GM10847 (cell line): ENCODE data around the gene TTF2.

Experiments used
- POLR2A ChIP-seq: IDR thresholded peaks from 2 replicates; pipeline ENCODE4 v1.6.1; 2011; ENCODE audit not compliant: insufficient read length; ENCODE audit errors: extremely low read depth

Gene TTF2

DNA sequence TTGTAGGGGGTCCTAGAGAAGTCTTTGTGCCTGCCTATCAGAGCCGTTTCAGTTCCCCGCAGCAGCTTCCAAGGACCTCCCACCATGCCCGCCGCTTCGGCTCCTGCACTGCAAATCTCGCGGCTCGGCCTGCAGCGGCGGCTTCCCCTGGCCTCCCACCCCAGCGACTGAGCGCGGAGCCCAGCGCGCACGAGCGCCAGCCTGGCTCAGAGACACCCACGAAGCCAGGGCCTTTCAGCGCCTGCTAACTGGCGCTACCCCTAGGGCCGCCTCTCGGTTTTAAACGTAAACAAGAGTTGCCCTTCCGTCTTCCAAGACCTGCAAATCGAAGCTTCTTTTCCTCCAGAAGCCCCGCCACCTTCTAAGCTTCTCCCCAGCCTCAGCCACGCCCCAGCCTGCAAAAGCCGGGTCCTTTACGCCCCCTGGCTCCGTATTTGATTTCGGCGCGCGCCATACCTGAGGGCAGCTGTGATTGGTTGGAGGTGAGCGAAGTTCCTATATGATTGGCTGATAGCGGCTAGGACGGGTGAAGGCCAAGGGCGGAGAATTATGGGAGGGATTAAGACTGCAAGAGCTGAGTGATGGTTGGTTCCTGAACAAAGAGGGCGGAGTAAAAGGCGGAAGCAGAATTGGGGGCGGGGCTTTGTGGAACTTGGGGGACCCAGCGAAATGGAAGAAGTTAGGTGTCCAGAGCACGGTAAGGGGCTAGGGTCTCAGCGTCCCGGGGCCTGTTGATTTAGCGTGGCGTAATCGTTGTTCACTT is at the start of gene TTF2:
TSS of gene TTF2 (plus strand) at position 649 of the 763 bp plus-strand sequence. CDS start at position 670, 21 bp downstream.
- peak; percentile 45 for TF ChIP-seq POLR2A

DNA sequence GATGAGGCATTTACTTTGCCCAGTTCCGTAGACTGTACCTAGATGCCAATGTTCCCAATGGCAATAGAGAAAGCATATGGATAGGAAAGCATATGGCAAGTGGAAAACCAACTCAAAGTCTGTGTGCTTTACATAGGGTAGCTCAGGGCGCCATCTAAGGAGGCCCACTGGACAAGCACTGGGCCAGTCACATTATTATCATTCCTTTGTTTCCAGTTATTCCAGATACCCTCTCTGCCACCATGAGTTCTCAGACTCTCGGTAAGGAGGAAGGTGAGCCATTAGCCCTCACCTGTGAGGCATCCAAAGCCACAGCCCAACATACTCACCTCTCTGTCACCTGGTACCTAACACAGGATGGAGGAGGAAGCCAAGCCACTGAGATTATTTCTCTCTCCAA is 48.8 kb upstream of the TTF2 start:
- no peak for TF ChIP-seq POLR2A

DNA sequence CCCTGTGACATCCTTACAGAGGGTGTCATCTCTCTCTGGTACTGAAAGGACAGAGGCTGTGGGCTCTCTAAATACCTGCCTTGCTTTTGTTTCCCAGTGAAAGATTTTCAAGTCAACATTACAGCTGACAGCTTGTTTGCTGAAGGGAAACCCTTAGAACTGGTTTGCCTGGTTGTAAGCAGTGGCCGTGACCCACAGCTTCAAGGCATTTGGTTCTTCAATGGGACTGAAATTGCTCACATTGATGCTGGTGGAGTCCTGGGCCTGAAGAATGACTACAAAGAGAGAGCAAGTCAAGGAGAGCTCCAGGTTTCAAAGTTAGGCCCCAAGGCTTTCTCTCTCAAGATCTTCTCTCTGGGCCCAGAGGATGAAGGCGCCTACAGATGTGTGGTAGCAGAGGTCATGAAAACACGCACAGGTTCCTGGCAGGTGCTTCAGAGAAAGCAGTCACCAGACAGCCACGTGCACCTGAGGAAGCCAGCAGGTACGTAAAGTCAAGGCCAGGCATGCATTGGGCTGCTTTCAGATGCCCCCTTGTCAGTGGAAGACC is 46.7 kb upstream of the TTF2 start:
- TF ChIP-seq POLR2A: no peak

DNA sequence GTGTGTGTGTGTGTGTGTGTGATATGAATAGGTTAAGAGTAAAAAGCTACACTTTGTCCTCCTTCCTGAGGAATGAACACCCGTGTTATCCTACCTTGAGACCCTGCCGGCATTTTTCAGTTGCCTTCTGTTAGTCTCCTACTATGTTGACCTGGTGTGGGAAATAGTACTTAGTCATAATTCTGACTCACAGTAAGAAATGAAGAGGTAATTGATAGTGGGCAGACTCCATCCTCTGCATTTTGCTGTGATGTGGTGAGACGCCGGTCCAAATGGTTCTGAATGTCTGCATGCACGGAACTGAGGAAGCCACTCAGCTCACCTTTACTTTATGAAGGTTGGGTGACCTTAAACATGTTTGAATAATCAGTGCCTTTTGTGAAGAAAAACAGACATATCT is 45.9 kb upstream of the TTF2 start:
- TF ChIP-seq POLR2A: no peak

DNA sequence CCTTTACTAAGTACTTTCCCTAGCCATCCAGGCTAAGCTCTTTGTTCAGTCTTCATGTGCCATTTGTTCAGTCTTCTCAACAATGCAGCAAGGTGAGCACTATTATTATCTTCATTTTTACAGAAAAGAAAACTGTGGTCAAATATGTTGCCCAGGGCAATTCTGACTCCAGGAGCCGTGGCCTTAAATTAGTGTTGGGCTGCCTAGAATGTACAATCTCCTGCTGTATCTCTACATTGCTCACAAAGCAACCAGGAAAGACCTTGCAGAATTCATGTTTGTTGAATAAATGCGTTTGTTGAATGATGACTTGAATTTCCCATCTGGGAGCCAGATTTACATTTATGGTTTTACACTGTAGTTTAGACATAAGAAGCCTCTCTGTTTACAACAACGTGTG is 44.4 kb upstream of the TTF2 start:
- TF ChIP-seq POLR2A: no peak

DNA sequence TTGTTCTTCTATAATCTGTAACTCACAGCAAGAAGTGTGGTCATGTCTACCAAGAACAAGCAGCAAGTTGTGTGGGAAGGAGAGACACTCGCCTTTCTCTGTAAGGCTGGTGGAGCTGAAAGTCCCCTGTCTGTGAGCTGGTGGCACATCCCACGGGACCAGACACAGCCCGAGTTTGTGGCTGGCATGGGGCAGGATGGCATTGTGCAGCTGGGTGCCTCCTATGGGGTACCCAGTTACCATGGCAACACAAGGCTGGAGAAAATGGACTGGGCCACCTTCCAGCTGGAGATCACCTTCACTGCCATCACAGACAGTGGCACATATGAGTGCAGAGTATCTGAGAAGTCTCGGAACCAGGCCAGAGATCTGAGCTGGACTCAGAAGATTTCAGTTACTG is 43.1 kb upstream of the TTF2 start:
- no peak for TF ChIP-seq POLR2A

DNA sequence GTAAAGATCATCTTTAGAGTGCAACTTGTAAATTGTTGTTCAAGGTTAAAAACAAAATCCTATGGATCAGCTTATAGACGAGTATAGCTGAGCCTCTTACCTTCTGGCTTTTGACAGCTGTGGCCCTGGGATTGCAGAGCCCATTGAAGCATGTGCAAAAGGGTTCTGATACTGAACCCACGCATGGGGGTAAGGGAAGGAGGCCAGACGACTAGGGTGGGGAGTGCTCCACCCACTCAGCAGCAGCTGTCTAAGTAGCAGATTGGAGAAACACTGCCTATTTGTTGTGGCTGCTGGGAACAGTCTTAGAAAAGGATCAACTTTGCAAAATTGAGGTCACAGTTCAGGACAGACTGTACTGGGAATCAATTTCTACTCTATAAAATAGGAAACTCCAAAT is 42.5 kb upstream of the TTF2 start:
- no peak for TF ChIP-seq POLR2A

DNA sequence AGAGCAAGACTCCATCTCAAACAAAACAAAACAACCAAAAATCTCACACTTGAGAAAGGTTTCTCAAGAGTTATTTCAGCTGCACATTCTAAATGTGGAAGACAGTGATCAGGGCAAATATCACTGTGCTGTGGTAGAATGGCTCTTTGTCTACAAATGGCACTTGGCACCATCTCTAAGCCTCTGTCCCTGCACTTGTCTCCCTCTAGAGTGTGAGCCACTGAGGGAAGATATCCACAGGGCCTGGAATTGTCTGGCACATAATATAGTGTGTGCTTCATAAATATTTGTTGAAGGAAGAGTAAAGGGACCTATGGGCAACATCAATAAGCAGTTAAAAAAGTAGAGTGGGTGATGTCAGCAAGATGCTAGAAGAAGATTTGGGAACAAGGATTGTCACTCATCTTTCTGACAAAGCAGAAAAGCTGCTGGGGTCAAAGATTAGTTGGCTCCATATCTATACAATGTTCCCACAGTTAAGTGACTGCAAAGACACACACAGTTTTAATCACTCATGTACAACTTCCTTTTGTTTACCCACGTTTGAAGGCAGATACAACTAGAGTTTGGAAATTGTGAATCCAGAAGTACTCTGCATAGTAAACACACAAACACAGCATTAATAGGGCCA is 39.5 kb upstream of the TTF2 start:
- no peak for TF ChIP-seq POLR2A

DNA sequence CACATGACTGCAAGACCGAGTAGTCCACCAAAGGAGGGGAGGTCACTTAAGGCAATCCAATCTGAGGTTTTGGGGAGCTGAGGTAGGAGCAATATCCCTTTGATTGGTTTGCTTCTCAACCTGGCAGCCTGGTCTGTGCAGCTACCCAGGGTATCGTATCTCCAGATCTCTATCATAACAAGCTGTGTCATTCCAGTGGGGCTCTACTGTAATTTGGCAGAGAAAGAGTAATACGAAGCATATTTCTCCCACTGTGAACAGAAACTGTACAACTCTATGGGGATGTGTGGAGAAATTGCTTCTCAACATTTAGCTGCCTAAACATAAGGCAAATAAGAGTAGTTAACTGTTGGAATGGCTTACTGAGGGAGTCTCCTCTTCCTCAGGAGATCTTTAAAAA is 38.0 kb upstream of the TTF2 start:
- no peak for TF ChIP-seq POLR2A

DNA sequence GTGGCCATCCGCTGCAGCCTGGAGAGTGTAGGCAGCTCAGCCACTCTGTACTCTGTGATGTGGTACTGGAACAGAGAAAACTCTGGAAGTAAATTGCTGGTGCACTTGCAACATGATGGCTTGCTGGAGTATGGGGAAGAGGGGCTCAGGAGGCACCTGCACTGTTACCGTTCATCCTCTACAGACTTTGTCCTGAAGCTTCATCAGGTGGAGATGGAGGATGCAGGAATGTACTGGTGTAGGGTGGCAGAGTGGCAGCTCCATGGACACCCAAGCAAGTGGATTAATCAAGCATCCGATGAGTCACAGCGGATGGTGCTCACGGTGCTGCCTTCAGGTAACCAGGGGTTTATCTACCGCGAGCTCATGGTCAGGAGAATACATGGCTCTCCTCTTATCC is 34.6 kb upstream of the TTF2 start:
- no peak for TF ChIP-seq POLR2A

DNA sequence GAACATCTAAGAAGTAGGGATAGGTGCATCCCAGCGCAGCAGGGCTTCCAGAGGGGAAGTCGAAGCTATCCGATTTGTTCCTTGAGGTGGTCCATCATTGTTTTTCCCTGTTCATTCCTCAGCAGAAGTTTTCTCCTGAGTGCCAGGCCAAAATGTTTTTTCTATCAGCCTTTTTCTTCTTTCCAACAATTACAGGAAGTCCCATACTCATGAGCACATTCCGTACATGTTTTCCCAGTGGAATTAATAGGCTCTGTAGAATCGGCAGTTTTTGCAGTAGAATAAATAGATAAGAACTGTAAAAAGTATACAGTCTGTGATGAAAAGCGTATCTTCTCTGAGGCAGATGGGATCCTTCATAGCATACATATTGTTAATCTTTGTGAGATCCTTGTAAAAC is 33.8 kb upstream of the TTF2 start:
- TF ChIP-seq POLR2A: no peak

DNA sequence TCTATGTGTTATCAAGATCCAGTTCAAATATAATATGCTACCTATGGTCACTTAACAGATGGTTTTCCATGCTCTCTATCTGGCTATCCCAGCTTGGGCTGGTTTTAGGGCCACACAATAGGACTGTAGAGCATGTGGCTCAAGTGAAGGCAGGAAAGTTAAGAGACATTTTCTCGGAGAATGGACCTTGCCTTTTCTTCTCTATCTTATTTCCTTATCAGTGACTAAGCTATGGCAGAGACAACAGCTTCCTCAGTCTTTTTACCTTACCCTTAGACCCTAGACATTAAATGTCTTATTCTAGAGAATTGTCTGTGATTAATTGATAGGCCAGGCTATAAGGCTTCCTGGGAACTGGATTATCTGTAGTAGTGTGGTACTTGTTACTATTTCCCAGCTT is 30.4 kb upstream of the TTF2 start:
- no peak for TF ChIP-seq POLR2A

DNA sequence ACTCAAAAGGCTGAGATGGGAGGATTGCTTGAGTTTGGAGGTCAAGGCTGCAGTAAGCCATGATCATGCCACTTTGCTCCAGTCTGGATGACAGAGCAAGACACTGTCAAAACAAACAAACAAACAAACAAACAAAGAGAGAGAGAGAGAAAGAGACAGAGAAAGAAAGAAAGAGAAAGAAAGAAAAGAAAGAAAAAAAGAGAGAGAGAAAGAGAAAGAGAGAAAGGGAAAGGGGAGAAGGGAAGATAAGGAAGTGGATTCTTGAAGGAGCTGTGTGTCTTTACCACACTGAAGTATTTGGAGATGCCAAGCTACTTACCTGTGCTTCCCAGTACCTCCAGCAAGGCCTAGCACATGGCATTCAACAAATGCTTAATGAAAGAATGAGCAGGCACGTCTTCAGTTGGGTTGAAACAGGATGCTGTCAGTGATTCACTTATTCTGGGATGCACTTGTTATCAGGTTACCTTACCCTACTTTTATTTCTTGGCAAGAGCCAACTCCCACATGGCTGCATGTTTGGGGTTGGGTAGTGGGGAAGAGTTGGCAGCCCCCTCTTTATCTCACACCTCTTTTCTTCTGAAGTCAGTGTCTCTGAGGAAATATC is 29.8 kb upstream of the TTF2 start:
- TF ChIP-seq POLR2A: no peak

DNA sequence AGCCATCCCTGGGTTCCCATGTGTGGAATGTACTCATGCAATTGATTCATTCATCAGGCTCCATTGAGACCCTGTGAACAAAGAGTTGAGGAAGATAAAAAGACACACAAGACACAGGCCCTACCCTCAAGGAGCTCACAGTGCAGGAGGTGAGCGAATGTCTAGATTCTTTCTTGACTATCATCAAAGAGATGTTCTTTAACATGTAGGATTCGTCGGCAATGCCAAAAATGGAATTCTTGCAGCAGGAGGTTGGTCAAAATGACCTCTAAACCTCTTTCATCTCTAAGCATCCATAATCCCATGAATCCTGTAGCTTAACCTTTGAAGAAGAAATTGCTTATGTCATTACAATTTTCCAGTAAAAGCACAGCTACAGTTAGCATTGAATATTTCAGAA is 27.9 kb upstream of the TTF2 start:
- no peak for TF ChIP-seq POLR2A

DNA sequence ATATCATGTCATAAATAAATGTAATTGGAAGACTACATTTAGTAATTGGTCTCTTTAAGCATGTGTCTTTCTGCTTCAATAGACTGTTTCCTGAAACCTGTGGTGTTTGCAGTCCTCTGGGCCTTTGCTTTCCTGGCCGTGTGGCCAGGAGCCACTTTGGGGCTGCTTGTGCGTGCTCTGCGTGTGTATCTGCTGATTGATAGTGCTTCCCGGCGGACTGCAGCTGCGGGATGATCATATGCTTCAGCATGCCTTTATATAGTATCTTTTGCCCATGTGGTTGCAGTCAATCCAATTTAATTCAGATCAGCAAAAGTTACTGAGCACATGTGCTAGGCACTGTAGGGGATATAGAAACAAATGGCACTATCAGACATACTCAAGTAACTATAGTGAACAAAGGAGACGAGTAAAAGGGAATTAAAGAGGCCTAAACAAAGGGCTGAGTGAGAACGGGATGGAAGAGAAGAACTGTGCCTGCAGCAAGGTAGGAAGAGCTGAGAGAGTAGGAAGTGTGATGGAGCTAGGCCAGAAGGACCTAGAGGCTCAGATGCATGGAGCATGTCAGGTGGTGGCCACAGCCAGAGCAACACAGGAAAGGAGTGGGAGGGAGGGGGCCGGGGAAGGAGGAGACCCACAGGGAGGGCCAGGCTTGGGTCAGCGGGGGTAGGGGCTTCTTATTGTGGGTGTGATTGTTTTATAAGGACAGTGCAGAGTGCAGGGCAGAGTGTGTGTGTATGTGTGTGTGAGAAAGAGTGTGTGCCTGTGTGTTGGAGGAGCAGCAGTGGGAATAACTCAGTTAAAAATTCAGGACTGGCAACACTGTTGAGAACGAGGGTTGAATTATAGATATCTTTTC is 27.2 kb upstream of the TTF2 start:
- TF ChIP-seq POLR2A: no peak
